ENCODE data around the gene PARVB. TPM values are rescaled to one million over a fixed set of nuclear protein-coding genes. Genes with fewer than 3 reads are reported as not detected.

The PARVB gene
- total RNA-seq, 4 donors from 2014 or later = 120 to 201 (median 147) TPM

GRCh38 chr22:44185237-44186120 lies 161.4 kb downstream of the PARVB start:
- Histone ChIP-seq H3K9me3 (no peaks in the 10 kb centered on the region), H3K4me1 (no peaks in the 10 kb centered on the region), H3K36me3 (no peaks in the 10 kb centered on the region), H3K4me3 (no peak overlapping the region), H3K27ac (no peak overlapping the region), H3K27me3 (peaks cover 9 to 21% (median 15%) of the 10 kb centered on the region in 3 donors)
- DNase-seq (no peak), ATAC-seq (no peak)
- in situ Hi-C loops (cut with MboI; ENCODE audit: low sequenced_read_pairs in 4 of 4) = no loop called here
- no peak for TF ChIP-seq POLR2A (IDR thresholded peaks at IDR 0.05)
- intact Hi-C loops (cut with DNase I; ENCODE audit: low total_unique reads) = no loop called here

- Histone ChIP-seq H3K27me3 (peaks cover 5 to 21% (median 14%) of the 10 kb centered on the region in 3 donors), H3K9me3 (no peaks in the 10 kb centered on the region), H3K36me3 (no peaks in the 10 kb centered on the region), H3K4me3 (no peak overlapping the region), H3K4me1 (no peaks in the 10 kb centered on the region), H3K27ac (no peak overlapping the region)
- in situ Hi-C loops (cut with MboI; ENCODE audit: low sequenced_read_pairs in 4 of 4) (no loop called here), intact Hi-C loops (cut with DNase I; ENCODE audit: low total_unique reads) (no loop called here)
- ATAC-seq (no peak), DNase-seq (no peak)
- TF ChIP-seq POLR2A (IDR thresholded peaks at IDR 0.05) = no peak
Measured at GRCh38 chr22:44186121-44186510, 162.0 kb downstream of the PARVB start.

GRCh38 chr22:44186737-44187136 lies 162.6 kb downstream of the PARVB start:
- Histone ChIP-seq H3K9me3 (no peaks in the 10 kb centered on the region), H3K36me3 (no peaks in the 10 kb centered on the region), H3K4me3 (no peak overlapping the region), H3K27ac (no peak overlapping the region), H3K27me3 (peaks cover 2 to 19% (median 7%) of the 10 kb centered on the region in 3 donors), H3K4me1 (no peaks in the 10 kb centered on the region)
- in situ Hi-C loops (cut with MboI; ENCODE audit: low sequenced_read_pairs in 4 of 4) (no loop called here), intact Hi-C loops (cut with DNase I; ENCODE audit: low total_unique reads) (no loop called here)
- TF ChIP-seq CTCF (IDR thresholded peaks at IDR 0.05 in 4 of 5, conservative IDR thresholded peaks at IDR 0.05 in 1 of 5) (no peak), POLR2A (IDR thresholded peaks at IDR 0.05) (no peak)
- DNase-seq = no peak
- no peak for ATAC-seq

GRCh38 chr22:44187652-44188230 lies 163.6 kb downstream of the PARVB start:
- H3K27ac ChIP-seq = no peak overlapping the region
- DNase-seq = no peak
- H3K4me3 ChIP-seq = no peak overlapping the region
- no peaks in the 10 kb centered on the region for H3K36me3 ChIP-seq
- intact Hi-C loops (cut with DNase I; ENCODE audit: low total_unique reads) = no loop called here
- no peak for TF ChIP-seq POLR2A (IDR thresholded peaks at IDR 0.05)
- no peaks in the 10 kb centered on the region for H3K9me3 ChIP-seq
- no peaks in the 10 kb centered on the region for H3K4me1 ChIP-seq
- no peak for ATAC-seq
- H3K27me3 ChIP-seq = peaks cover 0 to 12% (median 4%) of the 10 kb centered on the region in 3 donors
- in situ Hi-C loops (cut with MboI; ENCODE audit: low sequenced_read_pairs in 4 of 4) = no loop called here

GRCh38 chr22:44188316-44188715 lies 164.2 kb downstream of the PARVB start:
- intact Hi-C loops (cut with DNase I; ENCODE audit: low total_unique reads) = no loop called here
- Histone ChIP-seq H3K4me1 (no peaks in the 10 kb centered on the region), H3K27ac (no peak overlapping the region), H3K9me3 (no peaks in the 10 kb centered on the region), H3K36me3 (no peaks in the 10 kb centered on the region), H3K4me3 (no peak overlapping the region), H3K27me3 (peaks cover 0 to 8% (median 0%) of the 10 kb centered on the region in 3 donors)
- in situ Hi-C loops (cut with MboI; ENCODE audit: low sequenced_read_pairs in 4 of 4) = no loop called here
- ATAC-seq (no peak), DNase-seq (no peak)
- TF ChIP-seq CTCF (IDR thresholded peaks at IDR 0.05 in 4 of 5, conservative IDR thresholded peaks at IDR 0.05 in 1 of 5) (no peak), POLR2A (IDR thresholded peaks at IDR 0.05) (no peak)

GRCh38 chr22:44188986-44189630 lies 165.0 kb downstream of the PARVB start:
- H3K9me3 ChIP-seq = no peaks in the 10 kb centered on the region
- intact Hi-C loops (cut with DNase I; ENCODE audit: low total_unique reads) = no loop called here

More at GRCh38 chr22:44188986-44189630, 165.0 kb downstream of the PARVB start:
- no peak for DNase-seq
- Histone ChIP-seq H3K4me3 (no peak overlapping the region), H3K27ac (no peak overlapping the region), H3K27me3 (peaks cover 0 to 5% (median 0%) of the 10 kb centered on the region in 3 donors), H3K4me1 (no peaks in the 10 kb centered on the region), H3K36me3 (no peaks in the 10 kb centered on the region)
- in situ Hi-C loops (cut with MboI; ENCODE audit: low sequenced_read_pairs in 4 of 4) = no loop called here
- no peak for ATAC-seq
- TF ChIP-seq CTCF (IDR thresholded peaks at IDR 0.05 in 4 of 5, conservative IDR thresholded peaks at IDR 0.05 in 1 of 5) (no peak), POLR2A (IDR thresholded peaks at IDR 0.05) (no peak)

All from gastrocnemius medialis (tissue), 4 donors.